DND-41 (cell line): ENCODE results near the gene ATP13A1.

Source experiments
- EZH2 ChIP-seq: IDR thresholded peaks from 3 replicates; pipeline ENCODE4 v1.6.1; 2012; ENCODE audit warnings: borderline replicate concordance, low read depth, mild to moderate bottlenecking, moderate library complexity, low read length, inconsistent platforms; ENCODE audit not compliant: severe bottlenecking
- TF ChIP-seq, protein P1 (sequence below): IDR thresholded peaks from 2 replicates; pipeline ENCODE4 v1.5.1; 2012; ENCODE audit warnings: borderline replicate concordance, low read length, moderate library complexity, mild to moderate bottlenecking; ENCODE audit not compliant: poor library complexity, severe bottlenecking; ENCODE audit errors: extremely low read depth

DNA sequence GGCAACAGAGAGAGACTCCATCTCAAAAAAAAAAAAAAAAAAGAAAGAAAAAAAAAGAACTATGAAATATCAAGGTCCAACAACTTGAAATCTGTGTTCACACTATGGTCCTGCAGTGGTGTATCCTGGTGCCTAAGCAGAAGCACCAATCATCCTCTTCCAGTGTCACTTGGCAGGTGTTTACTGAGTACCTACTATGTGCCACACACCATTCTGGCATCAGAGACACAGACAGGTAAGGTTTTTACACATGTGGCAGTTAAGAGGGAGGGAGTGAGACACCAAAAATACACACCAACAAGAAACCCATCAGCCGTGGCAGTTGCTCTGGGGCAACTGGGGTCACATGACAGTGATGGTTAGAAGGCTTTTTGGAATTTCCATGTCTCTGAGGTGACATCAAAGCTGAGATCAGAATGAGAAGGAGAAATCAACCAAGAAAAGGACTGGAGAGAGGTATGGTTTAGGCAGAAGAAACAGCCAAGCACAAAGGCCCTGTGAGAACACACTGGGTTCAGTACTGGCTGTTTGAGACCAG is 62.6 kb downstream of the ATP13A1 start:
- TF ChIP-seq, protein P1, sequence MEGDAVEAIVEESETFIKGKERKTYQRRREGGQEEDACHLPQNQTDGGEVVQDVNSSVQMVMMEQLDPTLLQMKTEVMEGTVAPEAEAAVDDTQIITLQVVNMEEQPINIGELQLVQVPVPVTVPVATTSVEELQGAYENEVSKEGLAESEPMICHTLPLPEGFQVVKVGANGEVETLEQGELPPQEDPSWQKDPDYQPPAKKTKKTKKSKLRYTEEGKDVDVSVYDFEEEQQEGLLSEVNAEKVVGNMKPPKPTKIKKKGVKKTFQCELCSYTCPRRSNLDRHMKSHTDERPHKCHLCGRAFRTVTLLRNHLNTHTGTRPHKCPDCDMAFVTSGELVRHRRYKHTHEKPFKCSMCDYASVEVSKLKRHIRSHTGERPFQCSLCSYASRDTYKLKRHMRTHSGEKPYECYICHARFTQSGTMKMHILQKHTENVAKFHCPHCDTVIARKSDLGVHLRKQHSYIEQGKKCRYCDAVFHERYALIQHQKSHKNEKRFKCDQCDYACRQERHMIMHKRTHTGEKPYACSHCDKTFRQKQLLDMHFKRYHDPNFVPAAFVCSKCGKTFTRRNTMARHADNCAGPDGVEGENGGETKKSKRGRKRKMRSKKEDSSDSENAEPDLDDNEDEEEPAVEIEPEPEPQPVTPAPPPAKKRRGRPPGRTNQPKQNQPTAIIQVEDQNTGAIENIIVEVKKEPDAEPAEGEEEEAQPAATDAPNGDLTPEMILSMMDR: no peak
- no peak for TF ChIP-seq EZH2
